LNCAP (cell line): ENCODE measurements around the gene PPP1R15B.

Experiments used
- CTCF ChIP-seq: fragments of 450-650 bp; IDR thresholded peaks from 2 replicates; pipeline ENCODE4 v1.5.1; 2017; ENCODE audit warnings: mild to moderate bottlenecking

Gene PPP1R15B

GRCh38 chr1:204361781-204362180 is 49.8 kb downstream of the PPP1R15B start:
- TF ChIP-seq CTCF, result no peak

- TF ChIP-seq CTCF, result no peak
These were observed 50.3 kb downstream of the PPP1R15B start for GRCh38 chr1:204361341-204361771.

- no peak for TF ChIP-seq CTCF
These were observed 51.3 kb downstream of the PPP1R15B start for GRCh38 chr1:204360314-204360713.

GRCh38 chr1:204359474-204360255 is 52.0 kb downstream of the PPP1R15B start, which contains the start of gene PLEKHA6:
Gene PLEKHA6, minus strand, starts transcription at chr1:204359929. Its CDS starts 86,202 bp downstream, at chr1:204273727.
- no peak for TF ChIP-seq CTCF

- TF ChIP-seq CTCF, result no peak
These were observed 52.5 kb downstream of the PPP1R15B start for GRCh38 chr1:204359131-204359473.

- no peak for TF ChIP-seq CTCF
These were observed 53.0 kb downstream of the PPP1R15B start for GRCh38 chr1:204358605-204359004.

GRCh38 chr1:204357551-204358490 is 53.8 kb downstream of the PPP1R15B start:
- no peak for TF ChIP-seq CTCF
